ENCODE measurements around the gene SLC26A4. TPM values are rescaled to one million over a fixed set of nuclear protein-coding genes. Genes with fewer than 3 reads are reported as not detected.

Gene SLC26A4
- total and polyA plus RNA-seq, 9 of the 15 experiments (the other 6 are each of a cell fraction or from before 2014, with no cell fraction given): 0.09 to 1.2 (median 0.33) TPM

DNA sequence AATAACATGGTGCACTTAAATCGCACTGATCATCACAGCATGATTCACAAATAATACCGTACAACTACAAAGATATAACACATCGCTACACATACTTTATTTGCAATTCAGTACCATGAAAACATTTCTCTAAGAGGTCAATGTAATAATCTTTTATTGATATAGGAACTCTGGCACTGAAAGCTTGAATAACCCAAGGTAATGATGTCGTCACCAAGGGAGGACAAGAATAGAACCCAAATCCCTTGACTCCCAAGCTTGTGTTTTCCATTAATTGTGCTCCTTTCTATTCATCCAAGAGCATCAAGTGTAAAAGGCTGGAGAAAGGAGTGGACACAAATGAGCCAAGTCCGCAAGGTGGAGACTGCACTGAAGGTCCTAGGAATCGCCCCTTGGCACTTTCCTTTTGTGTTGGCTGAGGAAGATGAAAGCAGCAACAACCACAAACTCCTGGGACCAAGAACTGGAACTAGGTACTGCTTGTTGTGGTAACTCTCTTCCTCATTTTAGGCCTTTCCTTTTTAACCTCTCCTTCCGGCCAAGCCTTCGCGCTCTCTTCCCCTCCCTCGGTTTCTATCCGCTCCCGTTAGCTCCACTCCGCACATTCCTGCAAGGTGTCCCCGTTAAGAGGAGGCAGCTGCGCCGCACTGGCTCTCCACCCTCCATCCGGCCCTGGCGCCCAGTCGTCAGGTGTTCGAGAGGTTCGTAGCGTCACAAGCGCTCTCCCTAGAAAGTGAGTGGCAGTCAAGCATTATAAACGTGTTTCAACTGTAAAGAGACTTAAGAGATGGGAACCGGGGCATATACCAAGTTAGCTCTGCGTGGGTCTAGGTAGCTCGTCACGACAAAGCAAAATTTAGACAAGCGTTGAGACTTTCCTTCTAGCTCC is 82.3 kb downstream of the SLC26A4 start (continued):
- TF ChIP-seq NONO (IDR thresholded peaks at IDR 0.05; ENCODE audit: low read depth in 2 of 2, low read length in 1 of 2) (no peak), ZNF76 (CRISPR knock-in tag; IDR thresholded peaks at IDR 0.05; ENCODE audit: borderline replicate concordance) (no peak; the same call in 1 of the 2 replicates), THRAP3 (IDR thresholded peaks at IDR 0.05; ENCODE audit: borderline replicate concordance) (peak; percentile 89; the same call in 1 of the 2 replicates), ZNF121 (CRISPR knock-in tag; conservative IDR thresholded peaks at IDR 0.05) (no peak), RB1 (IDR thresholded peaks at IDR 0.05; ENCODE audit: low read depth) (0 out of 2 replicates have a peak, but pooled peaks have one; percentile 16), PRMT5 (CRISPR knock-in tag; IDR thresholded peaks at IDR 0.05) (no peak), NFXL1 (CRISPR knock-in tag; IDR thresholded peaks at IDR 0.05) (0 out of 2 replicates have a peak, but pooled peaks have one; percentile 49), NFRKB (IDR thresholded peaks at IDR 0.05; ENCODE audit: low read depth) (no peak; the same call in none of the 2 replicates), MCM7 (IDR thresholded peaks at IDR 0.05) (no peak), ETV1 (tag; conservative IDR thresholded peaks at IDR 0.05; ENCODE audit: low read depth) (peak; percentile 82; the same call in 1 of the 2 replicates), HMG20B (CRISPR knock-in tag; IDR thresholded peaks at IDR 0.05) (no peak), HNRNPK (IDR thresholded peaks at IDR 0.05; ENCODE audit: low read depth, low read length, poor library complexity, severe bottlenecking) (no peak), JUNB (CRISPR knock-in tag; conservative IDR thresholded peaks at IDR 0.05) (no peak), NR4A1 (CRISPR knock-in tag; IDR thresholded peaks at IDR 0.05) (no peak), NR4A1 (tag; IDR thresholded peaks at IDR 0.05) (peak; percentile 47; the same call in 1 of the 2 replicates), TBP (optimal IDR thresholded peaks at IDR 0.05; ENCODE audit: low read depth, low read length) (peak; percentile 3)
- TF ChIP-seq, protein P1, sequence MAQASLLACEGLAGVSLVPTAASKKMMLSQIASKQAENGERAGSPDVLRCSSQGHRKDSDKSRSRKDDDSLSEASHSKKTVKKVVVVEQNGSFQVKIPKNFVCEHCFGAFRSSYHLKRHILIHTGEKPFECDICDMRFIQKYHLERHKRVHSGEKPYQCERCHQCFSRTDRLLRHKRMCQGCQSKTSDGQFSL (CRISPR knock-in tag; IDR thresholded peaks at IDR 0.05): no peak
- TF ChIP-seq, protein P1 (tag; IDR thresholded peaks at IDR 0.05): 0 out of 4 replicates have a peak, but pooled peaks of 1 of the 2 experiments have one; percentile 23
- TF ChIP-seq, protein P2, sequence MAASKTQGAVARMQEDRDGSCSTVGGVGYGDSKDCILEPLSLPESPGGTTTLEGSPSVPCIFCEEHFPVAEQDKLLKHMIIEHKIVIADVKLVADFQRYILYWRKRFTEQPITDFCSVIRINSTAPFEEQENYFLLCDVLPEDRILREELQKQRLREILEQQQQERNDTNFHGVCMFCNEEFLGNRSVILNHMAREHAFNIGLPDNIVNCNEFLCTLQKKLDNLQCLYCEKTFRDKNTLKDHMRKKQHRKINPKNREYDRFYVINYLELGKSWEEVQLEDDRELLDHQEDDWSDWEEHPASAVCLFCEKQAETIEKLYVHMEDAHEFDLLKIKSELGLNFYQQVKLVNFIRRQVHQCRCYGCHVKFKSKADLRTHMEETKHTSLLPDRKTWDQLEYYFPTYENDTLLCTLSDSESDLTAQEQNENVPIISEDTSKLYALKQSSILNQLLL (CRISPR knock-in tag; IDR thresholded peaks at IDR 0.05; ENCODE audit: borderline replicate concordance): no peak
- TF ChIP-seq, protein P3, sequence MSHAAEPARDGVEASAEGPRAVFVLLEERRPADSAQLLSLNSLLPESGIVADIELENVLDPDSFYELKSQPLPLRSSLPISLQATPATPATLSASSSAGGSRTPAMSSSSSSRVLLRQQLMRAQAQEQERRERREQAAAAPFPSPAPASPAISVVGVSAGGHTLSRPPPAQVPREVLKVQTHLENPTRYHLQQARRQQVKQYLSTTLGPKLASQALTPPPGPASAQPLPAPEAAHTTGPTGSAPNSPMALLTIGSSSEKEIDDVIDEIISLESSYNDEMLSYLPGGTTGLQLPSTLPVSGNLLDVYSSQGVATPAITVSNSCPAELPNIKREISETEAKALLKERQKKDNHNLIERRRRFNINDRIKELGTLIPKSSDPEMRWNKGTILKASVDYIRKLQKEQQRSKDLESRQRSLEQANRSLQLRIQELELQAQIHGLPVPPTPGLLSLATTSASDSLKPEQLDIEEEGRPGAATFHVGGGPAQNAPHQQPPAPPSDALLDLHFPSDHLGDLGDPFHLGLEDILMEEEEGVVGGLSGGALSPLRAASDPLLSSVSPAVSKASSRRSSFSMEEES (CRISPR knock-in tag; IDR thresholded peaks at IDR 0.05): no peak
- TF ChIP-seq, protein P4, sequence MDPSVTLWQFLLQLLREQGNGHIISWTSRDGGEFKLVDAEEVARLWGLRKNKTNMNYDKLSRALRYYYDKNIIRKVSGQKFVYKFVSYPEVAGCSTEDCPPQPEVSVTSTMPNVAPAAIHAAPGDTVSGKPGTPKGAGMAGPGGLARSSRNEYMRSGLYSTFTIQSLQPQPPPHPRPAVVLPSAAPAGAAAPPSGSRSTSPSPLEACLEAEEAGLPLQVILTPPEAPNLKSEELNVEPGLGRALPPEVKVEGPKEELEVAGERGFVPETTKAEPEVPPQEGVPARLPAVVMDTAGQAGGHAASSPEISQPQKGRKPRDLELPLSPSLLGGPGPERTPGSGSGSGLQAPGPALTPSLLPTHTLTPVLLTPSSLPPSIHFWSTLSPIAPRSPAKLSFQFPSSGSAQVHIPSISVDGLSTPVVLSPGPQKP (CRISPR knock-in tag; IDR thresholded peaks at IDR 0.05): no peak
- TF ChIP-seq, protein P5, sequence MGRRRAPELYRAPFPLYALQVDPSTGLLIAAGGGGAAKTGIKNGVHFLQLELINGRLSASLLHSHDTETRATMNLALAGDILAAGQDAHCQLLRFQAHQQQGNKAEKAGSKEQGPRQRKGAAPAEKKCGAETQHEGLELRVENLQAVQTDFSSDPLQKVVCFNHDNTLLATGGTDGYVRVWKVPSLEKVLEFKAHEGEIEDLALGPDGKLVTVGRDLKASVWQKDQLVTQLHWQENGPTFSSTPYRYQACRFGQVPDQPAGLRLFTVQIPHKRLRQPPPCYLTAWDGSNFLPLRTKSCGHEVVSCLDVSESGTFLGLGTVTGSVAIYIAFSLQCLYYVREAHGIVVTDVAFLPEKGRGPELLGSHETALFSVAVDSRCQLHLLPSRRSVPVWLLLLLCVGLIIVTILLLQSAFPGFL (CRISPR knock-in tag; IDR thresholded peaks at IDR 0.05): no peak; the same call in 1 of the 2 replicates
